ENCODE results near the gene GPR17.

DNA sequence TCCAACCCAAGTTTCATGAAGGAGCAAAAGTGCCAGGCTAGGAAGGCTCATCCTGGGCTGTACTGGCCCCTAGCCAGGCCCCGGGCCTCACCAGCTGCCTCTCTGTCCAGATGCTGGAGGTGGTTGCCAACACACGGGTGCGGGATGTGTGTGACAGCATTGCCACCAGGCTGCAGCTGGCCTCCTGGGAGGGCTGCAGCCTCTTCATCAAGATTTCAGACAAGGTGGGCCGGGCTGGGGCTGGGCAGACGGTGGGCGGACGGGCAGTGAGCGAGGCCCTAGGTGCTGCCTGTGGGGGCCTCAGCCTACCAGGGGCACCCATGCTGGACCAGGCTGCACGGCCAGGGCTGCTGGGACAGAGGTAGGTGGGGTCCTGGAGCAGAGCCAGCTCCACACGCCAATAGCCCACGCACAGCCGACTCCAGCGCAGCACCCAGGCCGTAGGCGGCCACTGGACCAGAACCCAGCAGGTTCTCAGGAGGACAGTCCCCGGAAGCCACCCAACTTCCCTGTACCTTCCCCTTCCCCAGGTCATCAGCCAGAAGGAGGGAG is 11.8 kb upstream of the GPR17 start:
- TF ChIP-seq ZBED1 (IDR thresholded peaks at IDR 0.05) = no peak
- TF ChIP-seq POLR2A (conservative IDR thresholded peaks at IDR 0.05) = no peak
- no peak for TF ChIP-seq XRCC3 (IDR thresholded peaks at IDR 0.05)
- TF ChIP-seq STAG1 (CRISPR knock-in tag; IDR thresholded peaks at IDR 0.05; ENCODE audit: borderline replicate concordance) = no peak
- TF ChIP-seq, protein P1, sequence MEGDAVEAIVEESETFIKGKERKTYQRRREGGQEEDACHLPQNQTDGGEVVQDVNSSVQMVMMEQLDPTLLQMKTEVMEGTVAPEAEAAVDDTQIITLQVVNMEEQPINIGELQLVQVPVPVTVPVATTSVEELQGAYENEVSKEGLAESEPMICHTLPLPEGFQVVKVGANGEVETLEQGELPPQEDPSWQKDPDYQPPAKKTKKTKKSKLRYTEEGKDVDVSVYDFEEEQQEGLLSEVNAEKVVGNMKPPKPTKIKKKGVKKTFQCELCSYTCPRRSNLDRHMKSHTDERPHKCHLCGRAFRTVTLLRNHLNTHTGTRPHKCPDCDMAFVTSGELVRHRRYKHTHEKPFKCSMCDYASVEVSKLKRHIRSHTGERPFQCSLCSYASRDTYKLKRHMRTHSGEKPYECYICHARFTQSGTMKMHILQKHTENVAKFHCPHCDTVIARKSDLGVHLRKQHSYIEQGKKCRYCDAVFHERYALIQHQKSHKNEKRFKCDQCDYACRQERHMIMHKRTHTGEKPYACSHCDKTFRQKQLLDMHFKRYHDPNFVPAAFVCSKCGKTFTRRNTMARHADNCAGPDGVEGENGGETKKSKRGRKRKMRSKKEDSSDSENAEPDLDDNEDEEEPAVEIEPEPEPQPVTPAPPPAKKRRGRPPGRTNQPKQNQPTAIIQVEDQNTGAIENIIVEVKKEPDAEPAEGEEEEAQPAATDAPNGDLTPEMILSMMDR (IDR thresholded peaks at IDR 0.05 in 2 of 3, conservative IDR thresholded peaks at IDR 0.05 in 1 of 3; ENCODE audit: insufficient read depth in 2 of 3, low read depth in 1 of 3, low read length in 3 of 3) = no peak
- TF ChIP-seq ATF7 (IDR thresholded peaks at IDR 0.05) = no peak
- TF ChIP-seq EZH2 (IDR thresholded peaks at IDR 0.05; ENCODE audit: borderline replicate concordance, low read depth, low read length) = no peak
- TF ChIP-seq MIER1 (IDR thresholded peaks at IDR 0.05; ENCODE audit: low read depth) = no peak
- TF ChIP-seq EP300 (IDR thresholded peaks at IDR 0.05; ENCODE audit: low read length) = no peak
- TF ChIP-seq ZNF143 (CRISPR knock-in tag; IDR thresholded peaks at IDR 0.05) = no peak
- no peak for TF ChIP-seq MXI1 (IDR thresholded peaks at IDR 0.05; ENCODE audit: low read depth, low read length)

All from K562 (cell line).